ENCODE data around the gene ZC3H7A. TPM values are rescaled to one million over a fixed set of nuclear protein-coding genes. Genes with fewer than 3 reads are reported as not detected.

Gene ZC3H7A
- total RNA-seq, 1 experiment from 2014 or later: 45.9 TPM

- CTCF ChIA-PET: interaction anchor here (1.4 kb wide), 1 partner anchor 11 kb away, joined by 3 read pairs; no protein-coding TSS in a partner anchor
- peaks cover 24% of the 10 kb centered on the region for H3K36me3 Mint-ChIP-seq
- ATAC-seq: no peak
Measured at GRCh38 chr16:11725457-11725856, 71.6 kb downstream of the ZC3H7A start.

More at GRCh38 chr16:11725457-11725856, 71.6 kb downstream of the ZC3H7A start:
- H3K9me3 Mint-ChIP-seq: no peaks in the 10 kb centered on the region
- no peak for TF ChIP-seq CBFB (CRISPR knock-in tag; IDR thresholded peaks at IDR 0.05; ENCODE audit: low read depth)
- TF ChIP-seq ZNF425 (CRISPR knock-in tag; conservative IDR thresholded peaks at IDR 0.05): no peak
- TF ChIP-seq CREB1 (CRISPR knock-in tag; IDR thresholded peaks at IDR 0.05): no peak
- TF ChIP-seq ZNF423 (CRISPR knock-in tag; IDR thresholded peaks at IDR 0.05): no peak
- TF ChIP-seq JAZF1 (CRISPR knock-in tag; IDR thresholded peaks at IDR 0.05): no peak
- TF ChIP-seq ZNF281 (CRISPR knock-in tag; IDR thresholded peaks at IDR 0.05): no peak
- no peak for TF ChIP-seq PREB (CRISPR knock-in tag; IDR thresholded peaks at IDR 0.05; ENCODE audit: borderline replicate concordance)
- no peak for TF ChIP-seq ZNF512 (CRISPR knock-in tag; IDR thresholded peaks at IDR 0.05; ENCODE audit: borderline replicate concordance)
- no peak for TF ChIP-seq ATF6 (CRISPR knock-in tag; IDR thresholded peaks at IDR 0.05)
- no peak for TF ChIP-seq STAT6 (CRISPR knock-in tag; conservative IDR thresholded peaks at IDR 0.05; ENCODE audit: low read depth)
- no peak for TF ChIP-seq NFATC4 (CRISPR knock-in tag; IDR thresholded peaks at IDR 0.05)
- H3K4me1 Mint-ChIP-seq: no peaks in the 10 kb centered on the region
- no peak overlapping the region for H3K27ac Mint-ChIP-seq
- no peaks in the 10 kb centered on the region for H3K27me3 Mint-ChIP-seq (ENCODE audit: low read depth)
- DNase-seq (ENCODE audit: low spot score): no peak
- POLR2A ChIA-PET: no interaction called here
- no peak overlapping the region for H3K4me3 Mint-ChIP-seq
